Loucy (cell line): ENCODE data around the gene ATF2.

ENCODE experiments used
- EZH2phosphoT487 ChIP-seq: fragments of 200-600 bp; IDR thresholded peaks from 2 replicates; pipeline ENCODE4 v1.6.1; 2018; ENCODE audit warnings: antibody characterized with exemption, mild to moderate bottlenecking, moderate library complexity, borderline replicate concordance
- TF ChIP-seq, protein P1 (sequence below): fragments of 200-600 bp; sonication (generic); conservative IDR thresholded peaks from 2 replicates; pipeline ENCODE4 v1.5.1; 2014; ENCODE audit warnings: mild to moderate bottlenecking, antibody characterized with exemption, low read length

DNA sequence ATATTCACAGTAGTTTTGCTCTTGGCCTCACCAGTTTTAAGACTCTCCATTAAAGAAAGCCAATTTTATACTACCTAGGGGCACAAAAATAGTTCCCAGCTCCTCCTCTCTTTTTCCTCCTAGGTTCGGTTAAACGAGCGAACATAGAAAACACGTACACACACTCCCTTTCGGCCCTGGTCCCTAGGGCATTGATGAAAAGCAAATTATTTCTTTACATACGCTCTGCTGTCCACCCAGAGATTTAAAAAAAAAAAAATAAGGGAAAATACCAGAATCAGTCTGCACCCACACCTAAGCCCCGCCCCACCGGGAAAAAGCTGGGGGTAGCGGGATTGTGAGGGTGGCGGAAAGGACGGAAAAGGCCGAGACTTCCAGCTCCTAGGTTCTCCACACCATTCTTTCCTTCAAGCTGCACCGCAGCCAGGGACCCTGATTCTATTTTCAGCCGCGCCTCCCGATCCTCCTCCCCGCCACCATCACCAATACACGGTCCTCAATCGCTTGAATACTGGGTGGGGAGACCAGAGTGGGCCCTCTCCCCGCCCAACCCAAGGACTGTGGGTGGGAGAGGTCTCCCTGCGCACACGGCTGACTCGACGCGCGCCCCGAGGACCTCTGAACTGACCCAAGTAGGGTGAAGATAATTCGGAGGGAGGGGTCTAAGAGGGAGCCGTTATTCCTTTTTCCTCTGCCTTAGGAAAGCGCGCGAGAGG lies 769 bp downstream of the ATF2 start:
- TF ChIP-seq, protein P1, sequence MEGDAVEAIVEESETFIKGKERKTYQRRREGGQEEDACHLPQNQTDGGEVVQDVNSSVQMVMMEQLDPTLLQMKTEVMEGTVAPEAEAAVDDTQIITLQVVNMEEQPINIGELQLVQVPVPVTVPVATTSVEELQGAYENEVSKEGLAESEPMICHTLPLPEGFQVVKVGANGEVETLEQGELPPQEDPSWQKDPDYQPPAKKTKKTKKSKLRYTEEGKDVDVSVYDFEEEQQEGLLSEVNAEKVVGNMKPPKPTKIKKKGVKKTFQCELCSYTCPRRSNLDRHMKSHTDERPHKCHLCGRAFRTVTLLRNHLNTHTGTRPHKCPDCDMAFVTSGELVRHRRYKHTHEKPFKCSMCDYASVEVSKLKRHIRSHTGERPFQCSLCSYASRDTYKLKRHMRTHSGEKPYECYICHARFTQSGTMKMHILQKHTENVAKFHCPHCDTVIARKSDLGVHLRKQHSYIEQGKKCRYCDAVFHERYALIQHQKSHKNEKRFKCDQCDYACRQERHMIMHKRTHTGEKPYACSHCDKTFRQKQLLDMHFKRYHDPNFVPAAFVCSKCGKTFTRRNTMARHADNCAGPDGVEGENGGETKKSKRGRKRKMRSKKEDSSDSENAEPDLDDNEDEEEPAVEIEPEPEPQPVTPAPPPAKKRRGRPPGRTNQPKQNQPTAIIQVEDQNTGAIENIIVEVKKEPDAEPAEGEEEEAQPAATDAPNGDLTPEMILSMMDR = no peak
- TF ChIP-seq EZH2phosphoT487 = no peak
